Measurements from ENCODE around the gene GSTT2B. TPM values are rescaled to one million over a fixed set of nuclear protein-coding genes. Genes with fewer than 3 reads are reported as not detected.

The GSTT2B gene
- total and polyA plus RNA-seq, 2 of the 8 experiments (the other 6 are each of a cell fraction or from before 2014, with no cell fraction given): 6.3 to 13.3 TPM

GRCh38 chr22:23938328-23939016, 22.5 kb downstream of the GSTT2B start (continued):
- no peak for TF ChIP-seq SAP30 (IDR thresholded peaks at IDR 0.05; ENCODE audit: insufficient read depth, insufficient replicate concordance, low read length)
- TF ChIP-seq SIN3A (conservative IDR thresholded peaks at IDR 0.05 in 1 of 2, IDR thresholded peaks at IDR 0.05 in 1 of 2; ENCODE audit: low read depth in 1 of 2, low read length in 2 of 2): no peak
- TF ChIP-seq, protein P1, sequence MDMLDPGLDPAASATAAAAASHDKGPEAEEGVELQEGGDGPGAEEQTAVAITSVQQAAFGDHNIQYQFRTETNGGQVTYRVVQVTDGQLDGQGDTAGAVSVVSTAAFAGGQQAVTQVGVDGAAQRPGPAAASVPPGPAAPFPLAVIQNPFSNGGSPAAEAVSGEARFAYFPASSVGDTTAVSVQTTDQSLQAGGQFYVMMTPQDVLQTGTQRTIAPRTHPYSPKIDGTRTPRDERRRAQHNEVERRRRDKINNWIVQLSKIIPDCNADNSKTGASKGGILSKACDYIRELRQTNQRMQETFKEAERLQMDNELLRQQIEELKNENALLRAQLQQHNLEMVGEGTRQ (IDR thresholded peaks at IDR 0.05; ENCODE audit: low read length): no peak
- TF ChIP-seq KDM5A (IDR thresholded peaks at IDR 0.05; ENCODE audit: low read length): no peak
- TF ChIP-seq ZNF274 (IDR thresholded peaks at IDR 0.05; ENCODE audit: borderline replicate concordance, extremely low read depth, low read length): no peak
- no peak for TF ChIP-seq CHD1 (IDR thresholded peaks at IDR 0.05; ENCODE audit: low read depth, low read length)
- TF ChIP-seq TAF7 (optimal IDR thresholded peaks at IDR 0.05; ENCODE audit: borderline replicate concordance, low read depth, low read length): no peak
- TF ChIP-seq RFX5 (IDR thresholded peaks at IDR 0.05; ENCODE audit: borderline replicate concordance, low read depth, low read length): no peak
